Neuron (in vitro differentiated cells): Measurements from ENCODE around the gene LLCFC1.

Source experiments
- H2AFZ ChIP-seq: one replicate; pipeline ENCODE4 v1.6.1; 2013; ENCODE audit warnings: low read depth, mild to moderate bottlenecking, inconsistent platforms, low read length, moderate library complexity
- H3K27me3 ChIP-seq: one replicate; pipeline ENCODE4 v1.6.1; 2013; ENCODE audit warnings: low read length; ENCODE audit not compliant: insufficient read depth
- H3K36me3 ChIP-seq: one replicate; pipeline ENCODE4 v1.6.1; 2013; ENCODE audit warnings: low read length; ENCODE audit not compliant: insufficient read depth
- H3K4me1 ChIP-seq: one replicate; pipeline ENCODE4 v1.6.1; 2013; ENCODE audit warnings: low read length; ENCODE audit not compliant: insufficient read depth
- H3K4me3 ChIP-seq: 2 replicates; pipeline ENCODE4 v1.5.1; 2013; ENCODE audit warnings: mild to moderate bottlenecking, low read length, moderate library complexity
- H3K9me3 ChIP-seq: one replicate; pipeline ENCODE4 v1.6.1; 2013; ENCODE audit warnings: low read length

Gene LLCFC1

GRCh38 chr7:142917447-142917846 lies 21.8 kb upstream of the LLCFC1 start:
- no peaks in the 10 kb centered on the region for H3K9me3 ChIP-seq
- H3K36me3 ChIP-seq: no peaks in the 10 kb centered on the region
- H2AFZ ChIP-seq: no peak overlapping the region
- no peaks in the 10 kb centered on the region for H3K27me3 ChIP-seq
- H3K4me3 ChIP-seq: no peak overlapping the region
- H3K4me1 ChIP-seq: no peaks in the 10 kb centered on the region

- Histone ChIP-seq H3K4me1 (no peaks in the 10 kb centered on the region), H2AFZ (no peak overlapping the region), H3K27me3 (no peaks in the 10 kb centered on the region), H3K9me3 (no peaks in the 10 kb centered on the region), H3K4me3 (no peak overlapping the region), H3K36me3 (no peaks in the 10 kb centered on the region)
Observed at GRCh38 chr7:142918901-142919300, 20.4 kb upstream of the LLCFC1 start.

GRCh38 chr7:142919656-142920055 lies 19.6 kb upstream of the LLCFC1 start:
- Histone ChIP-seq H3K4me1 (no peaks in the 10 kb centered on the region), H3K4me3 (no peak overlapping the region), H3K27me3 (no peaks in the 10 kb centered on the region), H3K36me3 (no peaks in the 10 kb centered on the region), H3K9me3 (no peaks in the 10 kb centered on the region), H2AFZ (no peak overlapping the region)

DNA sequence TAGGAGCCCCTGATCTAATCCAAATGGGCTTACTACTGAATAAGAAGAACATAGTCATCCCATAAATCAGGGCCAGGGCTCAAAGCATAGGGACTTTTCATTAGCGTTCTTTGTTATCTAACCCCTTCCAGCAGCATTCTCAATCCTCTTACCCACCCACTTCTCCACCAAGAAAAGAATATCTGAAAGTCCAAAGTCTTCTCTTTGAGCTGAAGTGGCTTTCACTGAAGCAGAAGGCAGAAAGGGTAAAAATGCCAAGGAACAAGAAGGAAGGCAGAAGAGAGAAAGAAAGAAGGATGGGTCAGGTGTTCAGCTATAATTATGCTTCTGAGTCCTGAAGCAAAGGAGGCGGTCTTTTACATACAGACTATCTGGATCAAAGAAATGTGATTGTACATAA lies 15.9 kb upstream of the LLCFC1 start:
- no peaks in the 10 kb centered on the region for H3K27me3 ChIP-seq
- no peaks in the 10 kb centered on the region for H3K4me1 ChIP-seq
- no peaks in the 10 kb centered on the region for H3K9me3 ChIP-seq
- no peak overlapping the region for H2AFZ ChIP-seq
- no peaks in the 10 kb centered on the region for H3K36me3 ChIP-seq
- no peak overlapping the region for H3K4me3 ChIP-seq

DNA sequence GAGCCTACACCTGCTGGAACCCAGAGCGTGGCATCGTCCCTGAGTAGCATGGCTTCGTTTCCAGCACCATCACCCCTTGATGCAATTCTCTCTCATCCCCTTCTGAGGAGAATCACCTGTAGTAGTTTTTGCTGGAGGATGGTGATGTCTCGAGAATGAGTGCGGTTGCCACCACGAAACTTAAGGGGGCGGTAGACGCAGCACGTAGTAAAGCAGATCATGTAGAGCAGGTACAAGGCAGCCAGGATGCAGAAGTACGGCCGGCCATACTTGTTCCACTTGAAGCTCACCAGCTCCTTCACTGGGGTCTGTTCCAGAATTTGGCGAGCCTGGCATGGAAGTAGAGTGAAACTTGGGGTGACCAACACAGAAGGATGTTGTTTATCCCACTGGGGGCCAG lies 13.9 kb upstream of the LLCFC1 start:
- H3K4me1 ChIP-seq: no peaks in the 10 kb centered on the region

GRCh38 chr7:142927085-142927745 lies 12.1 kb upstream of the LLCFC1 start:
- H3K9me3 ChIP-seq: no peaks in the 10 kb centered on the region
- H2AFZ ChIP-seq: no peak overlapping the region
- H3K27me3 ChIP-seq: no peaks in the 10 kb centered on the region
- no peaks in the 10 kb centered on the region for H3K36me3 ChIP-seq
- no peaks in the 10 kb centered on the region for H3K4me1 ChIP-seq
- no peak overlapping the region for H3K4me3 ChIP-seq

More for the DNA sequence above, 13.9 kb upstream of the LLCFC1 start:
- Histone ChIP-seq H2AFZ (no peak overlapping the region), H3K36me3 (no peaks in the 10 kb centered on the region), H3K27me3 (no peaks in the 10 kb centered on the region), H3K4me3 (no peak overlapping the region), H3K9me3 (no peaks in the 10 kb centered on the region)

GRCh38 chr7:142927949-142928348 lies 11.3 kb upstream of the LLCFC1 start:
- H3K4me1 ChIP-seq: no peaks in the 10 kb centered on the region
- no peaks in the 10 kb centered on the region for H3K36me3 ChIP-seq
- no peak overlapping the region for H2AFZ ChIP-seq
- no peaks in the 10 kb centered on the region for H3K9me3 ChIP-seq
- no peak overlapping the region for H3K4me3 ChIP-seq
- no peaks in the 10 kb centered on the region for H3K27me3 ChIP-seq

- Histone ChIP-seq H3K4me1 (no peaks in the 10 kb centered on the region), H3K4me3 (no peak overlapping the region), H3K27me3 (no peaks in the 10 kb centered on the region), H2AFZ (no peak overlapping the region), H3K9me3 (no peaks in the 10 kb centered on the region), H3K36me3 (no peaks in the 10 kb centered on the region)
Observed at GRCh38 chr7:142930126-142930730, 9.1 kb upstream of the LLCFC1 start.

DNA sequence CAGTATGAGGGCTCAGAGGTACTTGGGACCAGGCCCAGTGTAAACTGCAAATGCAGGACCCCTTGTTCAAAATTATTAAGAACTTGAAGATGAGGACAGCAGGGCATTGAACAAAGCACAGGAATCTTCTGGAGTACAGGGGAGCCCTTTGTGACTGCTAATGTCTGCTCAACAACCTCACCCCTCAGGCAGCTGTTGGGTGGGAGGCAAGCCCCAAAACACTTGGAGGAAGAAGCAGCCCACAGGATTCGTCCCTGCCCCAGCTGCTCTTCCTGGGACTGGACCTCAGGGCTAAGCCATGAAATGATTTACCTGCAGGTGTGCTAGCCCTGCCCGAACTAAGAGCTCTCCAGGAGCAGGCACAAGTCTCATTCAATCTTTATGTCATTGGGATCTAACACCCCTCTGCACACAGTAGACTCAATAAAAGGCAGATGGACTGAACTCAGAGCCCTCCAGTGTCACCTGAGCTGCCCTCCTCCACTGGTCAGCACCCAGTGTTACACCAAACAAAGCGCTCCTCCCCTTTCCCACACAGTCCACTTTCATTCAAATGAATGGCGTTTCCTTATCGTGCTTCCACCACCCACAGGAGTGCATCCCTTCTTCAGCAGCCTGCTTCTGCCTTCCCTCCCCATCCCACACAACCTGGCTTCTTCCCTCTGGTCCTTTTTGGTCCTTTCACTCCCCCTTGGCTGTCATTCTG lies 6.7 kb upstream of the LLCFC1 start:
- Histone ChIP-seq H3K4me1 (no peaks in the 10 kb centered on the region), H3K9me3 (no peaks in the 10 kb centered on the region), H3K27me3 (no peaks in the 10 kb centered on the region)

DNA sequence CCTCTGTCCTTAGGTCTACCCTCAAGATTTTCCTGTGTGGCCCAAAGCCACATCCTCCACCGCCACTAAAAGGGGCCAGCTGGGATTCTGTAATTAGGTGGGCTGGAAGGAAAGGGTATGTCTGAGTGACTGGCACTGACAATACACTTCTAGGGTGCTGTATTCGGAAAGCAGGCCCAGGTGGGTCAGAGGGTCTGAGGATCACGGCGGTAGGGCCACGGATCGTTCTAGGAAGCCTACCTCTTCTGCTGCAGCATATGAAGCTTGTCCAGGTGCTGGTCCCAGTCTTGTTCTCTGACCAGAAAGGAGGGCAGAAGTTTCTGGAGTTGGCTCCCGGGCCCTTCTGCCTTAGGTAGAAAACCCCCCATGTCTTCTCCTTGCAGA lies 6.2 kb upstream of the LLCFC1 start:
- Histone ChIP-seq H3K4me1 (no peaks in the 10 kb centered on the region), H2AFZ (no peak overlapping the region), H3K36me3 (no peaks in the 10 kb centered on the region), H3K4me3 (no peak overlapping the region), H3K27me3 (no peaks in the 10 kb centered on the region), H3K9me3 (no peaks in the 10 kb centered on the region)

More for the DNA sequence above, 6.7 kb upstream of the LLCFC1 start:
- Histone ChIP-seq H2AFZ (no peak overlapping the region), H3K36me3 (no peaks in the 10 kb centered on the region), H3K4me3 (no peak overlapping the region)

DNA sequence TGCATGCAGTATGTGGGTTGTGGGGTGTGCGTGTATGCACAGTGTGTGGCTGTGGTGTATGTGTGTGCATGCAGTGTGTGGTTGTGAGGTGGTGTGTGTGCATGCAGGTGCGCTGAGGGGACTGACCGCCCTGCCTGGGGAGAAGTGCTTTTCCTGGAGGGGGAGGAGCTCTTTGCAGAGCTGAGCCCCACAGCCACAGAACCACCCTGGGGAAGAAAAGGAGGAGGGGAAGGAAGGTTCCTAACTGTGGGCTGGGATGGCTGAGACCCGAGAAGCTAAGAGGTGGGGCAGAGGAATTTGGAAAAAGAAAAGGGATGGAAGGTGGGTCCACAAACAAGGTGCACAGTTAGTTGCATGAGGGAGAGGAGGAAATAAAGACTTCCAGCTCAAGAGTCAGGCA lies 5.7 kb upstream of the LLCFC1 start, which contains the start of gene TRPV5:
Gene TRPV5, minus strand, starts transcription at position 123 of the 400 bp plus-strand sequence. CDS start 287 bp downstream, outside the sequence.
- Histone ChIP-seq H3K27me3 (no peaks in the 10 kb centered on the region), H3K36me3 (no peaks in the 10 kb centered on the region), H3K4me1 (no peaks in the 10 kb centered on the region), H2AFZ (no peak within 1 kb of the TSS), H3K9me3 (no peaks in the 10 kb centered on the region), H3K4me3 (no peak within 1 kb of the TSS)

DNA sequence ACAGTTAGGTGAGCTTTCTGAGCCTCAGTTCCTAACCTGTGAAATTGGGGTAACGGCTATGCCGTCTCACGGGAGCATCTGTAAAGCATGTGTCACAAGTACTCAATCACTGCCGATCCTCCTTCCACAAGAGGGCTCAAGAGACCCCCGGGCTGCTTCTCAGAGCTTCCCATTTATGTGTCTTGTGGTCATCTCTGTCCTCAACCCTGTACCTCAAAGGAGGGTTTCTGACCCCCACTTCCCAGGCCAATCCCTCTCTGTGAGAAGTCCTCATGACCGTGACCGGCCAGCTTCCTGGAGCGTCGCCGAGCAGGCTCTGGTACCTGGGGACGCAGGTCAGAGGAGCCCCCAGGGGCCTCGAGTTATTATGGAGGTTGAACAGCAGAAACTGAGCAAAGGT lies 5.2 kb upstream of the LLCFC1 start:
- H3K9me3 ChIP-seq: no peaks in the 10 kb centered on the region
- no peaks in the 10 kb centered on the region for H3K36me3 ChIP-seq
- H3K4me1 ChIP-seq: no peaks in the 10 kb centered on the region
- no peak overlapping the region for H3K4me3 ChIP-seq
- H2AFZ ChIP-seq: no peak overlapping the region
- no peaks in the 10 kb centered on the region for H3K27me3 ChIP-seq

GRCh38 chr7:142935941-142936565 lies 3.2 kb upstream of the LLCFC1 start:
- H2AFZ ChIP-seq: no peak overlapping the region
- H3K36me3 ChIP-seq: no peaks in the 10 kb centered on the region
- no peak overlapping the region for H3K4me3 ChIP-seq
- H3K9me3 ChIP-seq: no peaks in the 10 kb centered on the region
- no peaks in the 10 kb centered on the region for H3K27me3 ChIP-seq
- H3K4me1 ChIP-seq: no peaks in the 10 kb centered on the region
